Measurements from ENCODE around the gene CIBAR2.

- TF ChIP-seq CTCF (IDR thresholded peaks at IDR 0.05; ENCODE audit: low read depth, low read length) (no peak), MAX (IDR thresholded peaks at IDR 0.05; ENCODE audit: low read depth, low read length) (no peak)
Observed at GRCh38 chr16:85078226-85078625, 34.0 kb downstream of the CIBAR2 start.

Data from NB4 (cell line).